Heart right ventricle (tissue), 16 donors: Measurements from ENCODE around the gene SMCO2. TPM values are rescaled to one million over a fixed set of nuclear protein-coding genes. Genes with fewer than 3 reads are reported as not detected.
A peak's percentile ranks its signal among the peaks of the same experiment; 100 is the strongest.
"Not testable (repeated sequence)": the region's sequence is repeated elsewhere in the genome, so short reads cannot be mapped to it uniquely, and the experiment has no call there.

Experiments
- ATAC-seq, 8 donors: fragments of 200-7000 bp; cut with Tn5 transposase; one replicate each; pipeline ENCODE4 v1.9.1; 2020; ENCODE audit warnings: mild to moderate bottlenecking in 8 of 8, moderate library complexity in 8 of 8, moderate number of reproducible peaks in 1 of 8
- DNase-seq, 2 donors: peaks; one replicate each; pipeline ENCODE4 v3.0.0-alpha.2; 2020
- H3K27ac ChIP-seq, 10 donors: fragments of 200-600 bp; sonication (generic) in 2 of 10; one replicate each; pipeline versions ENCODE4 v1.5.0 to v1.8.0; 2020 to 2022; ENCODE audit warnings: mild to moderate bottlenecking in 3 of 10
- H3K27me3 ChIP-seq, 7 donors: fragments of 200-600 bp; one replicate each; pipeline ENCODE4 v1.8.0; 2021 to 2022; ENCODE audit warnings: mild to moderate bottlenecking in 2 of 7
- H3K36me3 ChIP-seq, 9 donors: fragments of 200-600 bp; sonication (generic) in 1 of 9; one replicate each; pipeline versions ENCODE4 v1.5.0 to v1.8.0; 2020 to 2022; ENCODE audit warnings: mild to moderate bottlenecking in 2 of 9
- H3K4me1 ChIP-seq, 9 donors: fragments of 200-600 bp; sonication (generic) in 1 of 9; one replicate each; pipeline versions ENCODE4 v1.5.0 to v1.8.0; 2020 to 2022; ENCODE audit warnings: mild to moderate bottlenecking in 4 of 9
- H3K4me3 ChIP-seq, 10 donors: fragments of 200-600 bp; sonication (generic) in 2 of 10; one replicate each; pipeline versions ENCODE4 v1.5.0 to v1.8.0; 2020 to 2022; ENCODE audit warnings: mild to moderate bottlenecking in 7 of 10, moderate library complexity in 2 of 10
- H3K9me3 ChIP-seq, 11 donors: fragments of 200-600 bp in 10 of 11; sonication (generic) in 2 of 11; one replicate each; pipeline versions ENCODE4 v1.5.0 to v1.8.0; 2013 to 2022; ENCODE audit warnings: mild to moderate bottlenecking in 2 of 11, control low read depth in 1 of 11, moderate library complexity in 1 of 11
- WGBS, 2 donors: extraction: QIAGEN DNeasy Blood & Tissue Kit; methylation state at CpG; one replicate each; pipeline ENCODE4 v1.1.7; 2013; ENCODE audit warnings: inconsistent platforms in 1 of 2; 5-methylcytosine and 5-hydroxymethylcytosine counted together
- intact Hi-C, 10 donors: fragments of 100-400 bp; cut with DNase I; formaldehyde crosslinking; loops; one replicate each; pipeline versions ENCODE4 v1.11.1 to v1.14.2; 2022
- polyA plus RNA-seq, 2 donors: library from polyadenylated mRNA; stranded (reverse); fragments of 200-250 nt; gene quantifications; one replicate each; pipeline ENCODE4 v1.2.3, GENCODE V29; 2013
- total RNA-seq, 10 donors: library from RNA; stranded (reverse); fragmentation: NEBNext Ultra II Directional in 3 of 10; extraction: Animal tissue kit (Norgen Biotek cat#: 25700) in 3 of 10; gene quantifications; one replicate each; pipeline versions ENCODE4 v1.2.1 to v1.2.4, GENCODE V29; 2021 to 2023
- TF ChIP-seq, protein P1 (sequence below), 9 donors: fragments of 200-600 bp; sonication (generic) in 2 of 9; IDR thresholded peaks; one replicate each; pipeline versions ENCODE4 v1.5.0 to v1.8.0; 2021 to 2022; ENCODE audit warnings: antibody characterized with exemption in 9 of 9, mild to moderate bottlenecking in 5 of 9, moderate library complexity in 1 of 9
- donor health status: Arrhythmogenic right ventricular cardiomyopathy.
- donor health status: ischemic (EF 13 %, LVEDD 7.1; RV severe dilation, severe dysfunction).
- donor health status: healthy with polysubstance abuse.
- donor health status: DM: no; HTN: yes; CAD: no.
- donor health status: DM: no; HTN: no; CAD: no.
- donor health status: ischemic (EF 25% LVEDD 6.9; RV normal size, moderate dysfunction).
- donor health status: ischemic (EF 25% LVEDD 5.7; RV mildly dilated, moderate dysfunction).
- donor health status: healthy.
- donor health status: DM: yes; HTN: yes; CAD: no.
- donor health status: Ischemic cardiomyopathy.
- donor health status: ischemic (EF 35%, LVEDD 5.7; RV mildly dilated, moderate dysfunction).
- donor health status: nonischemic (EF 11% LVEDD 7.7; RV severe dilation, severe dysfunction).
- donor health status: DM: yes; HTN: yes; CAD: no.
- donor health status: PGD.
- donor health status: ischemic (EF 29% LVEDD 5.4; RV normal size, mild dysfunction).
- donor health status: nonischemic (EF 23%, LVEDD 6.1; RV moderate dilation, normal function).

SMCO2 gene
- total and polyA plus RNA-seq, 12 donors: 0.04 to 1.3 (median 0.48) TPM; not detected in 8

- no peaks in the 10 kb centered on the region for H3K27me3 ChIP-seq
- H3K36me3 ChIP-seq: no peaks in the 10 kb centered on the region
- ATAC-seq: peak in 3 of 8 donors; percentile 10 to 39 (median 25)
- peaks cover 26 to 91% (median 80%) of the 10 kb centered on the region in 9 donors for H3K4me1 ChIP-seq
- TF ChIP-seq, protein P1, sequence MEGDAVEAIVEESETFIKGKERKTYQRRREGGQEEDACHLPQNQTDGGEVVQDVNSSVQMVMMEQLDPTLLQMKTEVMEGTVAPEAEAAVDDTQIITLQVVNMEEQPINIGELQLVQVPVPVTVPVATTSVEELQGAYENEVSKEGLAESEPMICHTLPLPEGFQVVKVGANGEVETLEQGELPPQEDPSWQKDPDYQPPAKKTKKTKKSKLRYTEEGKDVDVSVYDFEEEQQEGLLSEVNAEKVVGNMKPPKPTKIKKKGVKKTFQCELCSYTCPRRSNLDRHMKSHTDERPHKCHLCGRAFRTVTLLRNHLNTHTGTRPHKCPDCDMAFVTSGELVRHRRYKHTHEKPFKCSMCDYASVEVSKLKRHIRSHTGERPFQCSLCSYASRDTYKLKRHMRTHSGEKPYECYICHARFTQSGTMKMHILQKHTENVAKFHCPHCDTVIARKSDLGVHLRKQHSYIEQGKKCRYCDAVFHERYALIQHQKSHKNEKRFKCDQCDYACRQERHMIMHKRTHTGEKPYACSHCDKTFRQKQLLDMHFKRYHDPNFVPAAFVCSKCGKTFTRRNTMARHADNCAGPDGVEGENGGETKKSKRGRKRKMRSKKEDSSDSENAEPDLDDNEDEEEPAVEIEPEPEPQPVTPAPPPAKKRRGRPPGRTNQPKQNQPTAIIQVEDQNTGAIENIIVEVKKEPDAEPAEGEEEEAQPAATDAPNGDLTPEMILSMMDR (IDR thresholded peaks at IDR 0.05): no peak
- DNase-seq: no peak
- intact Hi-C loops: no loop called here
- H3K9me3 ChIP-seq: no peaks in the 10 kb centered on the region
- peak overlapping the region in 8 of 10 donors; percentile 3 to 66 (median 31) for H3K27ac ChIP-seq
- H3K4me3 ChIP-seq: no peak overlapping the region
- 25 to 42% methylated on average over 5 of the region's 5 CpGs for WGBS, 2 donors
Observed at GRCh38 chr12:27542628-27543027, 96.1 kb downstream of the SMCO2 start.

DNA sequence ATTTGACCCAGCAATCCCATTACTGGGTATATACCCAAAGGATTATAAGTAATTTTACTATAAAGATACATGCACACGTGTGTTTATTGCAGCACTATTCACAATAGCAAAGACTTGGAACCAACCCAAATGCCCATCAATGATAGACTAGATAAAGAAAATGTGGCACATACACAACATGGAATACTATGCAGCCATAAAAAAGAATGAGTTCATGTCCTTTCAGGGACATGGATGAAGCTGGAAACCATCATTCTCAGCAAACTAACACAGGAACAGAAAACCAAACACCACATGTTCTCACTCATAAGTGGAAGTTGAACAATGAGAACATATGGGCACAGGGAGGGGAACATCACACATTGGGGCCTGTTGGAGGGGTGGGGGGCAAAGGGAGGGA is 98.3 kb downstream of the SMCO2 start:
- peaks cover 27 to 91% (median 77%) of the 10 kb centered on the region in 9 donors for H3K4me1 ChIP-seq
- H3K36me3 ChIP-seq, H3K27me3 ChIP-seq, H3K27ac ChIP-seq, ATAC-seq, DNase-seq, H3K4me3 ChIP-seq, H3K9me3 ChIP-seq: not testable (repeated sequence)
- 92 to 95% methylated on average over 1 of the region's 1 CpG for WGBS, 2 donors
- intact Hi-C loops: loop anchor here in 2 of 10 donors (2.0 to 5.0 kb wide), 2 partner anchors 14 to 87 kb away; no protein-coding TSS in a partner anchor

- H3K9me3 ChIP-seq: no peaks in the 10 kb centered on the region
- H3K27me3 ChIP-seq: no peaks in the 10 kb centered on the region
- no peak for DNase-seq
- TF ChIP-seq, protein P1 (IDR thresholded peaks at IDR 0.05): no peak
- no peak for ATAC-seq
- intact Hi-C loops: loop anchor here in 2 of 10 donors (2.0 to 5.0 kb wide), 2 partner anchors 15 to 87 kb away; no protein-coding TSS in a partner anchor
- H3K4me3 ChIP-seq: no peak overlapping the region
- no peaks in the 10 kb centered on the region for H3K36me3 ChIP-seq
- peak overlapping the region in 6 of 10 donors; percentile 1 to 63 (median 24) for H3K27ac ChIP-seq
- H3K4me1 ChIP-seq: peaks cover 29 to 91% (median 77%) of the 10 kb centered on the region in 9 donors
- WGBS, 2 donors: 55 to 64% methylated on average over 9 of the region's 9 CpGs
Observed at GRCh38 chr12:27545665-27546064, 99.1 kb downstream of the SMCO2 start.

DNA sequence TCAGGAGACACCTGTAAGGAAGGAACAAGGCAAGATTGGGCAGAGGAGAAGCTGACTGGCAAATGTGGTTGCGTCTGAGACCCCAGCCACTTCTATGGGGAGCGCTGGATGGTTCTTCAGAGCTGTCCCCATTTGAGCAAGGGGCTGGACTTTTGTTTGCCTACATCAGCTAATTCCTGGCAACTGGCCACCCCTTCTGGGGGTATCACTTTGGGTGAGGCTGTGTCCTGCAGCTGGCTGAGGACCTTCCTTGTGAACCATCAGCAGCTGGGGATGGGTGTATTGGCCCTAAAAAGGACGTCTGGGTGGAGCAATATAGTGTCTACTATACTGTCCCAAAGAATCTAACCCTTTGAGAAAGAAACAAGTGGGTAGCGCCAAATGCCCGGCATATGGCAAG is 101.1 kb downstream of the SMCO2 start:
- Histone ChIP-seq H3K27ac (peak overlapping the region in 8 of 10 donors; percentile 1 to 96 (median 80)), H3K4me3 (no peak overlapping the region), H3K27me3 (no peaks in the 10 kb centered on the region), H3K9me3 (no peaks in the 10 kb centered on the region), H3K36me3 (no peaks in the 10 kb centered on the region), H3K4me1 (peaks cover 25 to 91% (median 77%) of the 10 kb centered on the region in 9 donors)
- TF ChIP-seq, protein P1 (IDR thresholded peaks at IDR 0.05): no peak
- DNase-seq (no peak), ATAC-seq (no peak)
- WGBS, 2 donors: 88 to 92% methylated on average over 5 of the region's 5 CpGs
- intact Hi-C loops: loop anchor here in 1 of 10 donors (5.0 kb wide), 1 partner anchor 85 kb away; no protein-coding TSS in a partner anchor
